ENCODE data around the gene AKAP6. TPM values are rescaled to one million over a fixed set of nuclear protein-coding genes. Genes with fewer than 3 reads are reported as not detected.

The AKAP6 gene
- total and polyA plus RNA-seq, 5 donors from 2014 or later: 0.07 to 1.1 (median 0.47) TPM

DNA sequence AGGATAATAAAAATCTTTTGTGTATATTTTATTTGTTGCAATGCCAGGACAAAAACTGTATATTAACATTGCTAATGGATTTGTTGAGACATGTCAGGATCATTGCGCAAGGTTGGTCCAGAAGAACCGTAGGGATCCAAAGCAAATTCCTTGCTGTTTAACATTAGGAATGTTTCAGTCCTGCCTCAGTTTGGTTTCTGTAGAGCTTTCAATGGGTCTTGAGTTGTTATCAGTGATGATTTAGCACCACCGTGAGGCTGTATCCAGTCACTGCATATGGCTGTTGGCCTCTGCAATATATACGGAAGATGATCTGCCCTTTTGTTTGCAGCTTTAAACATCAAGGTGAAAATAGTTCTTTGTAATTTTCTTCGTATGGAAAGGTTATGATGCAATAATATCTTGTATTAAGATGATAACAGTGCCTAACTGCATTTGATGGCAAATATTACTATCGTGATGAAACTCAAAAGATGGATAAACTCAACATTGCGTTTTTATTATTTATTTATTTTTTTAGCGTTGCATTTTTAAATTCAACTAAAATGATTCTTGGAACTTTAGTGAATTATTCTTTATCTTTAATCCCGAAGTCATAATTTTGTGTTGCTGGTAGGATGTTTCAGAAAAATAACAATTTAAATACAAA is 231.2 kb downstream of the AKAP6 start:
- H3K36me3 Mint-ChIP-seq: no peaks in the 10 kb centered on the region
- H3K4me3 ChIP-seq (ENCODE audit: low read depth, low read length): no peak overlapping the region
- no peak overlapping the region for H3K4me3 Mint-ChIP-seq
- peaks cover 2% of the 10 kb centered on the region for H3K4me1 ChIP-seq (ENCODE audit: control insufficient read depth, insufficient read depth, low read length, poor library complexity, severe bottlenecking)
- no peaks in the 10 kb centered on the region for H3K9me3 Mint-ChIP-seq
- H3K36me3 ChIP-seq (ENCODE audit: control insufficient read depth, insufficient read depth, low read length): no peaks in the 10 kb centered on the region
- no peaks in the 10 kb centered on the region for H3K27me3 ChIP-seq (ENCODE audit: control insufficient read depth, insufficient read depth, low read length)
- H3K27ac Mint-ChIP-seq: no peak overlapping the region
- no peak overlapping the region for H3K27ac ChIP-seq (ENCODE audit: insufficient read depth, low read length, poor library complexity, severe bottlenecking)
- peaks cover 0 to 15% (median 10%) of the 10 kb centered on the region in 4 donors for H3K4me1 Mint-ChIP-seq
- peak in 2 of 3 donors; percentile 19 to 59 for DNase-seq
- H3K27me3 Mint-ChIP-seq: peaks cover 5% of the 10 kb centered on the region
- H3K9me3 ChIP-seq (ENCODE audit: control insufficient read depth in 2 of 2, low read length in 2 of 2): no peaks in the 10 kb centered on the region
- ATAC-seq (ENCODE audit: low read depth in 2 of 2): no peak

DNA sequence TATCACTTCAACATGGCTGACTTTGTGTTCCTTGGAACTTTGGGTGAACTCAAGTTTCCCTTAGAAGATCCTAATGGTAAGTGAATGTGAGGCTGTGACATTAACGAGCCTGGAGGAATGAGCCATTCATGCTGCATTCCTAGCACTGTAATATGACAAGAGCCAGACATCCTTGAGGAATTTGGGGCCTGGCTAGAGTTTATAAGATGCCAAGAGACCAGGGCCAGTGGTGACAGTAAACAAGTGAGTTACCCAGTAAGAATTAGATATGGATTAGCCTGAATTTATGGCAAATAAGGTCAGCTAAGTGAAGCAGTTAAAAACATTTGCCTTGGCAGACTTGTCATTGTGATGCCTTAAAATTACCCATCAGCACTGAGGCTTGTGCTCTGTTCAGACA is 232.4 kb downstream of the AKAP6 start:
- Histone ChIP-seq H3K4me3 (ENCODE audit: low read depth, low read length) (no peak overlapping the region), H3K36me3 (ENCODE audit: control insufficient read depth, insufficient read depth, low read length) (no peaks in the 10 kb centered on the region), H3K4me1 (ENCODE audit: control insufficient read depth, insufficient read depth, low read length, poor library complexity, severe bottlenecking) (peaks cover 2% of the 10 kb centered on the region), H3K9me3 (ENCODE audit: control insufficient read depth in 2 of 2, low read length in 2 of 2) (no peaks in the 10 kb centered on the region), H3K27ac (ENCODE audit: insufficient read depth, low read length, poor library complexity, severe bottlenecking) (no peak overlapping the region), H3K27me3 (ENCODE audit: control insufficient read depth, insufficient read depth, low read length) (no peaks in the 10 kb centered on the region)
- Mint-ChIP-seq H3K4me3 (no peak overlapping the region), H3K27me3 (no peaks in the 10 kb centered on the region), H3K4me1 (peaks cover 0 to 16% (median 10%) of the 10 kb centered on the region in 4 donors), H3K9me3 (no peaks in the 10 kb centered on the region), H3K36me3 (no peaks in the 10 kb centered on the region), H3K27ac (no peak overlapping the region)
- DNase-seq (no peak), ATAC-seq (ENCODE audit: low read depth in 2 of 2) (no peak)

DNA sequence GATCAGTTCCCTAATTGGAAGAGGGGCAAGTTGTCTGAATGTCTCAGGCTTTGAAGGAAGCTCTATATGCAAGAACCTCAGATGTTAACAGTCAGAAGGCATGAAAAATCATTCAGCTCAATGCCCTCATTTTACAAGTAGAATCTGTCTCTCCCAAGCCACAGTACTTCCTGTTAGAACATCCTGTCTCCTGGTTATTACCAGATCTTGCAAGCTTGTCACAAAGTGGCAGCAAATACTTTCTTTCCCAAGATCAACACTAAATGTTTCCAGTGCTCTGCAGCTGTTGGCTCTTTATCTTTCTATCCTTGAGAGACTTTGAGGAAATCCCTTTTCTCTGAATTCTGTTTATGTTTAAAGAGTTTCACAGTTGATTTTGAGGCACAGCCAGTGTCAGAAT is 235.5 kb downstream of the AKAP6 start:
- H3K4me3 Mint-ChIP-seq: no peak overlapping the region
- DNase-seq (peak in 1 of 3 donors; percentile 51), ATAC-seq (ENCODE audit: low read depth in 2 of 2) (no peak)
- no peaks in the 10 kb centered on the region for H3K36me3 Mint-ChIP-seq
- peaks cover 0 to 16% (median 10%) of the 10 kb centered on the region in 4 donors for H3K4me1 Mint-ChIP-seq
- Histone ChIP-seq H3K9me3 (ENCODE audit: control insufficient read depth in 2 of 2, low read length in 2 of 2) (no peaks in the 10 kb centered on the region), H3K27ac (ENCODE audit: insufficient read depth, low read length, poor library complexity, severe bottlenecking) (no peak overlapping the region), H3K4me1 (ENCODE audit: control insufficient read depth, insufficient read depth, low read length, poor library complexity, severe bottlenecking) (peaks cover 2% of the 10 kb centered on the region), H3K4me3 (ENCODE audit: low read depth, low read length) (no peak overlapping the region), H3K27me3 (ENCODE audit: control insufficient read depth, insufficient read depth, low read length) (no peaks in the 10 kb centered on the region), H3K36me3 (ENCODE audit: control insufficient read depth, insufficient read depth, low read length) (no peaks in the 10 kb centered on the region)
- no peaks in the 10 kb centered on the region for H3K9me3 Mint-ChIP-seq
- no peaks in the 10 kb centered on the region for H3K27me3 Mint-ChIP-seq
- peak overlapping the region in 2 of 3 donors; percentile 7 to 21 for H3K27ac Mint-ChIP-seq

DNA sequence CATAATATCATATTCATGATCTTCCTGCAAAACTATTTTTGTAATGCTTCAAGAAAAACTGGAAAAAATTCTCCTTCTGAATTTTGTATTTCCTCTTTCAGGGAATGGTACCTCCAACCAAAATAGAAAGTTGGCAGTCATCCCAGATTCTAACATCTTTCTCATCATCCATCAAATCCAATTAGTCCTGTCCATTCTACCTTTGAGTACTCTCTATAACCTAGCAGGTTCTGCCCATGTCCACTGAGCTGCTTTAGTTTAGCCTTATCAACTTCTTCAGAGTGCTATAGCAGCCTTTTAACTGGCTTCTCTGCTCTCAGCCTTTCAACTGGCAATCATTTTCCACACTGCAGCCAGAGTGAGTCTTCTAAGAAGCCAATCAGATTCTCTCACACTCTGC is 236.2 kb downstream of the AKAP6 start:
- Histone ChIP-seq H3K4me3 (ENCODE audit: low read depth, low read length) (no peak overlapping the region), H3K27me3 (ENCODE audit: control insufficient read depth, insufficient read depth, low read length) (no peaks in the 10 kb centered on the region), H3K36me3 (ENCODE audit: control insufficient read depth, insufficient read depth, low read length) (no peaks in the 10 kb centered on the region), H3K27ac (ENCODE audit: insufficient read depth, low read length, poor library complexity, severe bottlenecking) (no peak overlapping the region), H3K9me3 (ENCODE audit: control insufficient read depth in 2 of 2, low read length in 2 of 2) (no peaks in the 10 kb centered on the region), H3K4me1 (ENCODE audit: control insufficient read depth, insufficient read depth, low read length, poor library complexity, severe bottlenecking) (peaks cover 2% of the 10 kb centered on the region)
- Mint-ChIP-seq H3K36me3 (no peaks in the 10 kb centered on the region), H3K27me3 (peaks cover 4% of the 10 kb centered on the region), H3K4me1 (peaks cover 0 to 16% (median 10%) of the 10 kb centered on the region in 4 donors), H3K27ac (peak overlapping the region in 2 of 3 donors; percentile 21 to 45), H3K9me3 (no peaks in the 10 kb centered on the region), H3K4me3 (no peak overlapping the region)
- DNase-seq (no peak), ATAC-seq (ENCODE audit: low read depth in 2 of 2) (no peak)

DNA sequence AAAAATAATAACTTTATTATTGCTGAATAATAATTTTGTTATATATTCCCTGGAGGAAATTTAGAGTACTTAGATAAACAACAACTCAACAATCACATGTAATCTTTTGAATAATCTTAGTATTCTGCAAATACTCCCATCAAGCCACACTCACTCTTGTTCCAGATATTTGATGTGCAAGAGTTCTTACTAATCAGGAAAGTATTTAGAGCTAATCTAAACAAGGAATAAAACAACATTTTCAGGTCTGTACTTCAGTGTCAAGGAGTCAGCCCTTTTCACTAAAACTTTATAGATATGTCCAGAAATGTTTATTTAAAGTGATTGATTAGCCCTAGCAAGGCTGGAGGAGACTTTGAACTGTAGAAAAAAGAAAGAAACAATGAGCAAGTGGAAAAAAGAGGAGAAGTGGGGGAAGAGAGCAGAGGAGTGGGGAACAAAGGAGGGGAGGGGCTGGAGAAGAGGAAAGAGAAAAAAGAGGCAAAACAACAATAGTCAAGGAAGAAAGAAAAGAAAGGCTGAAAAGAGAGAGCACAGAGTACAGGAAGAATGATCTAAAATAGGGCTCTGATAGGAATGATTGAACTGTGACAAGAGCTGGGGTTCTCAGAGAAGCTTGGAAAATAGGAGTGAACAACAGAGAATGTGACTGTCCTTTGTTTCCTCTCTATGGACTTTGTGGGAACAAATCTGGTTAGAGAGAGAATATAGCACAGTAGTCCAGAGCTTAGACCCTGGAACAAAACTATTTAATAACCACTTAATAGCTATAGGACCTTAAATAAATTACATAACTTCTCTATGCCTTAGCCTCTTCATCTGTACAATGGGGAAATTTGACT is 238.7 kb downstream of the AKAP6 start:
- H3K9me3 ChIP-seq (ENCODE audit: control insufficient read depth in 2 of 2, low read length in 2 of 2): no peaks in the 10 kb centered on the region
- H3K4me3 ChIP-seq (ENCODE audit: low read depth, low read length): no peak overlapping the region
- Mint-ChIP-seq H3K4me3 (no peak overlapping the region), H3K4me1 (peaks cover 0 to 16% (median 10%) of the 10 kb centered on the region in 4 donors), H3K27me3 (peaks cover 4% of the 10 kb centered on the region), H3K27ac (peak overlapping the region in 1 of 3 donors; percentile 6), H3K9me3 (no peaks in the 10 kb centered on the region), H3K36me3 (no peaks in the 10 kb centered on the region)
- no peaks in the 10 kb centered on the region for H3K36me3 ChIP-seq (ENCODE audit: control insufficient read depth, insufficient read depth, low read length)
- DNase-seq (no peak), ATAC-seq (ENCODE audit: low read depth in 2 of 2) (no peak)
- H3K27me3 ChIP-seq (ENCODE audit: control insufficient read depth, insufficient read depth, low read length): no peaks in the 10 kb centered on the region
- H3K27ac ChIP-seq (ENCODE audit: insufficient read depth, low read length, poor library complexity, severe bottlenecking): no peak overlapping the region
- H3K4me1 ChIP-seq (ENCODE audit: control insufficient read depth, insufficient read depth, low read length, poor library complexity, severe bottlenecking): peaks cover 2% of the 10 kb centered on the region

DNA sequence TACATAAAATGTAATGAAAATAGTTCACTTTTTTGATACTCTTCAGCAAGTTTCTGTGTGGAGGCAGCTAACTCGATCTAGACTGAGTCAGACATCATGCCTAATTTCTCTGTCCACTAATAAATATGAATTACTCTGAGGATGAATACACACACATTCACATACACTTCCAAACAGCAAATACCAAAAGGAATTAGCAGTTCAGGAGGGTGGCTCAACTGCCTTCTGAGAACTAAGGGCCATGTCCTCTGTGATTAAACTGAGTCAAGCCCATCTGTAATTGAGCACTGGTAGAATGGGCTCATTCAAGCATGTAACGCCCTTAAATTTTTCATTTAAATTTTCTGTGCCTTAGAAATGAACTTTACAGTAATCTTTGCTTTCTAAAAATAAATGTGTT is 242.5 kb downstream of the AKAP6 start:
- Mint-ChIP-seq H3K4me3 (no peak overlapping the region), H3K36me3 (no peaks in the 10 kb centered on the region), H3K27me3 (peaks cover 16% of the 10 kb centered on the region), H3K27ac (no peak overlapping the region), H3K4me1 (no peaks in the 10 kb centered on the region), H3K9me3 (peaks cover 0 to 3% (median 0%) of the 10 kb centered on the region in 7 donors)
- Histone ChIP-seq H3K4me1 (ENCODE audit: control insufficient read depth, insufficient read depth, low read length, poor library complexity, severe bottlenecking) (no peaks in the 10 kb centered on the region), H3K9me3 (ENCODE audit: control insufficient read depth in 2 of 2, low read length in 2 of 2) (no peaks in the 10 kb centered on the region), H3K4me3 (ENCODE audit: low read depth, low read length) (no peak overlapping the region), H3K27me3 (ENCODE audit: control insufficient read depth, insufficient read depth, low read length) (no peaks in the 10 kb centered on the region), H3K27ac (ENCODE audit: insufficient read depth, low read length, poor library complexity, severe bottlenecking) (no peak overlapping the region), H3K36me3 (ENCODE audit: control insufficient read depth, insufficient read depth, low read length) (no peaks in the 10 kb centered on the region)
- DNase-seq (no peak), ATAC-seq (ENCODE audit: low read depth in 2 of 2) (no peak)

DNA sequence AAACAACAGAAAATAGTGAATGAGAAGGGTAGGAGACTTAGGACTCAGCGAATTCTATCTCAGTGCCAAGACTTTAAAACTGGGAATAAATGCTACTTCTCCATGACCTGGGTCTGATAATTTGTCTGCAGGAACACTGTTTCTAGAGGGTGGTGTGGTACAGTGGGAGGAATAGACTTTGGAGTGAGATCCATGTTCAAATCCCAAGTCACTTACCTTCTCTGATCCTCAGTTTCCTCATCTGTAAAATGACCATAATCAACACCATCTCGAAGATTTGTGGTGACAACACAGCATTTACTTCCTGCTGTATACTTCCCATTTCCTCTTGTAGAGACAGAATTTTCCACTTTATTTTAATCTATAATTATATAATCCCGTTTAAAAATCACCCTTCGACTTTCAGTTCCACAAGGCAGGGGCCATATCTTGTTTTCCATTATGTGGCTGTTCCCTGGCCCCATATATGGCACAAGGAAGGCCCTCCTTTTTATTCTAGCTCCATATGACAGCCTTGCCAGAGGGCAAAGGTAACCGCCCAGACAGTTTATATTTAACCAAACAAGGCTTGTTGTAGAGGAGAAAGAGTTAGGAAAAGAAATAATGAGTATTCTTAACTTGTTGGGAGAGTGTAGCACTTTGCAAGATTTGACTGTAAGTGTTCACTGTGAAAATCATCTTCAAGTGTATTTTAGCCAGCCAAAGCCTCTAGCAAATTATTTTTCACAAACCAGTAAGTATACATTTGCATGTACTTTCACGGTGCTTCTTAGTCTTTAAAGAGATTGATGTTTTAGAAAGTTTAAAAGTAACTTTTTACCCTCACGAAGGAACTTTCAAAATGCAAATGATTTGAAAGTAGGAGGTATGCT is 243.1 kb downstream of the AKAP6 start:
- Histone ChIP-seq H3K4me1 (ENCODE audit: control insufficient read depth, insufficient read depth, low read length, poor library complexity, severe bottlenecking) (no peaks in the 10 kb centered on the region), H3K27ac (ENCODE audit: insufficient read depth, low read length, poor library complexity, severe bottlenecking) (no peak overlapping the region), H3K9me3 (ENCODE audit: control insufficient read depth in 2 of 2, low read length in 2 of 2) (no peaks in the 10 kb centered on the region), H3K4me3 (ENCODE audit: low read depth, low read length) (no peak overlapping the region), H3K27me3 (ENCODE audit: control insufficient read depth, insufficient read depth, low read length) (no peaks in the 10 kb centered on the region), H3K36me3 (ENCODE audit: control insufficient read depth, insufficient read depth, low read length) (no peaks in the 10 kb centered on the region)
- ATAC-seq (ENCODE audit: low read depth in 2 of 2) (no peak), DNase-seq (no peak)
- no peak overlapping the region for H3K4me3 Mint-ChIP-seq
- peaks cover 16% of the 10 kb centered on the region for H3K27me3 Mint-ChIP-seq
- H3K4me1 Mint-ChIP-seq: no peaks in the 10 kb centered on the region
- no peaks in the 10 kb centered on the region for H3K36me3 Mint-ChIP-seq
- no peak overlapping the region for H3K27ac Mint-ChIP-seq
- H3K9me3 Mint-ChIP-seq: peaks cover 0 to 3% (median 0%) of the 10 kb centered on the region in 7 donors

Data from CD4-positive, CD25-positive, alpha-beta regulatory T cell (primary cell).